Raji (cell line): ENCODE data around the gene CACNA1C.

ENCODE experiments used
- POLR2A ChIP-seq: IDR thresholded peaks from 2 replicates; pipeline ENCODE4 v1.6.1; 2011; ENCODE audit warnings: low read depth, low read length, control low read depth; ENCODE audit not compliant: insufficient read depth

Gene CACNA1C

DNA sequence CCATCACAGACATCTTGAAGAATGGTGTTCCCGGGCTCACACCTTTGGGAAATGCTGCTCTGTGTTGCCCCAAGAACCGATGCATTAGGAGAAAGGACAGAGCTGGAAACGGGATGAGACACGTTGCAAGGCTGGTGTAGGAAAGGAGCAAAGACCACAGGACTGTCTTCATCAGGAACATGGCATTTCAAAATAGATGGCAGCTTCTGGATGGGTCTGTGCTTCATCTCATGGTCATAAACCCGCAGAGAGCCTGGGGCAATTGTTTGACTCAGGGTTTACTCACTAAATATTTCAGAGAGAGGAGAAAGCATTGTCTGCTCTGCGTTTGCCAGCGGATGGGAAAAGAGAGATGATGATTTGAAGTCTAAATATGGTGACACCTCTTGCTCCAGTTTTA lies 76.3 kb downstream of the CACNA1C start:
- TF ChIP-seq POLR2A = no peak

DNA sequence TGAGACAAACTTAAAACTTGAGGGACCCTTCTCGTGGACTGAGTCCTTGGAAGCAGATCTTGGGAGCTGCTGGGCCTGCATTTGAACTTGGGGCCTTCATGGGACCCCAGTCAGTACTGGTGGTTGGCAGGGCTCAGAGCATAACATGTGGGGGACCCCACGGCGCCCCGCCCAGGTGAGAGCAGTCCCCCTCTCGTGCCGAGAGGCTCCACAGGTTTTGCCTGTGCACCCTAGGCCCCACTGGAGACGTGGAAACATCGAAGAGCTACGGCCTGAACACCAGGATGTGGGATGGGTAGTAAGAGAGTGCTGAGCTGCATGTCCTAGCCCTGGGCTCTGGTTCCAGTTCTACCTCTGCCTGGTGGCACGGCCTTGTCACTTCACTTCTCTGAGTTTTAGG lies 84.1 kb downstream of the CACNA1C start:
- TF ChIP-seq POLR2A = no peak

DNA sequence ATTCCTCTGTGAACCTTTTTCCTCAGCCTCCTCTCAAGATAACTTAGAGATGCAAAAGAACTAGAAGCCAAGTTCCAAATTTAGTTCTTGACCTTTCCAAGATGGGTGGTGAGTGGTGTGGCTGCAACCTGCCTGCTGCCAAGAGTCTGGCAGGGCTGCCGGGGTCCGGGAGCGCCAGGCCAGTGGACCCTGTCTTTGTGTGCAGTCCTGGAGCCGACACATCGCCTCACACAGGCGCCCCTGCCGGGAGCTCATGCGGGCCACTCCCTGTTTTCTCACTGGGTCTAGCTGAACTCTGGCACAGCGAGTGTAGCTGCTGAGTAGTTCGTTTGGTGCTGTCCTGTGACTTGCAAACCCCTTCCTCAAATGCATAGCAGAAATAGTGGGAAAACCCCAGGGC lies 84.9 kb downstream of the CACNA1C start:
- no peak for TF ChIP-seq POLR2A

DNA sequence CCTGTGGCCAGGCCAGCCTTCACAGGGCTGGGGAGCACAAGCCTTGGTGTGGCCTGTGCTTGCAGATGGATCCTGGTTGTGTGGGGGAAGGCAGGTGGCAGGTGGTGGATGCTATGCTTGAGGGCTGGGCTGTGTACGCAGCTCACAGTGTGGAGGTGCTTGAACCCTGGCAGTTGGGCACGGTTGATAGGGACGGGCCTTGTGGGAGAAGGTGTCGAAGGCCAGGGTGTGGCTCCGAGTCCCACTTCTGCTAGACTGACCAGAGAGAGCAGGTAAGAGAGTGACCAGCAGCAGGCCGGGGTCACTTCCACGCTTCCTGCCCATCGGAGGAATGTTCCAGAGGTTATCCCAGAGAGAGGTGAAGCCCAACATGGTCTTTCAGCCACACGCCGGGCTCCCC lies 85.5 kb downstream of the CACNA1C start:
- TF ChIP-seq POLR2A = no peak

DNA sequence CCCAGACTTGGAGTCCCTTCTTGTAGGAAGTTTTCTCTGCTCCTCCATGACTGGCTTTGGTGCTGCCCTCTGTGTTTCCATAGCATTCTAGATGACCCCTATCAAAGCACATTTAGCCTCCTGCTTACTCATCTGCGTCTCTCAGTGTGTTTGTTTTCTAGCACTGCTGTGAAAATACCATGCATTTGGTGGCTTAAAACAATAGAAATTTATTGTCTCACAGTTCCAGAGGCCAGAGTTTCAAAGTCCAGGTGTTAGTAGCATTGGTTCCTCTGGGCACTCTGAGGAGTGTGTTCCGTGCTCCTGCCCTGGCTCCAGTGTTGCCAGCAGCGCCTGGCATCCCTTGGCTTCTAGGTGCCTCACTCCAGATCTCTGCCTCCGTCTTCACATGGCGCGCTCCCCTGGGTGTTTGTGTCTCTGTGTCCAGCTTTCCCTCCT lies 86.1 kb downstream of the CACNA1C start:
- TF ChIP-seq POLR2A = no peak

DNA sequence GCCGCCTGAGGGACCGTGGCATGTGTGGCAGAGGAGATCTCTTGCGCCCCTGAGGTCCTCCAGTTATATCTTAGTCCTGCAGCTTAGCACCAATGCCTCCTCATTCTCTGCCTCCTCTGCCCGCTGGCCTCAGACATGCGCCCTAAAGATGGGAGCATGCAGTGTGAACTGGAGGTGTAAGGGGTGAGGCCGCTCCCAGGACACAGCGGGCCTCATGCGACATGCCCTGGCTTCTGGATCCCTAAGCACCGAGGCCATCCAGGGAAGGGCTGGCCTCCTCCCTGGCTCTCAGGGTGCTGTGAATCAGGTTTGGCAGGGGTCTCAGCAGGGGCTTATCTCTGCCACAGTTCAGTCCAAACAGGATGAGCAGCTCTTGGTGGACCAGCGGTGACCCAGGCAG lies 86.9 kb downstream of the CACNA1C start:
- no peak for TF ChIP-seq POLR2A

DNA sequence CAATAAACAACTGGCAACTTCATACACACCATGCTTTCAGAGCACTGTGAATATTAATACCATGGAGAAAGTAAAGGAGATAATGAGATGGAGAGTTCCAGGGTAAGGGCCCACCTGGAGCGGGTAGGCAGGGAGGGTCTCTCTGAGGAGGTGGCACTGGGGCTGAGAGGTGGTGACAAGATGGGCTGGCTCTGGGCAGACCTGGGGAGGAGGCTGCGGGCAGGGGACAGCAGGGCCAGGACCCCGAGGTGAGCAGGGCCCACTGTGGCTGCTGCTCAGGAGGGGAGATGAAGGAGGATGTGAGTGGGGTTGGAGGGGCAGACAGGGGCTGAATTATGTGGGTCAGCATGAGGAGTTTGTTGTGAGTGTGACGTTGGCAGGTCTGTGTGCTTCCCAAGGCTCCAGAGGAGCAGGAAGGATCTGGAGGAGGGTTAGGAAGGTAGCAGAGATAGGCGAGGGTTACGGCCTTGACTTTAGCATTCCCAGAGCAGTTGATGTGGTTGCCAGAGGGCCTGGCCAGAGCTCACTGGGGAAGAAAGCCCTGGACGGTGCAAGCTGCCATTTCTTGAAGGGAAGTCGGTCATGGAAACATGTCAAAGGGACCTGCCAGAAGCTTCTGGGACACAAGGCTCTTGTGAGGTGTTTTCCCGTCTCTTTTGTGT lies 88.2 kb downstream of the CACNA1C start:
- TF ChIP-seq POLR2A = no peak

DNA sequence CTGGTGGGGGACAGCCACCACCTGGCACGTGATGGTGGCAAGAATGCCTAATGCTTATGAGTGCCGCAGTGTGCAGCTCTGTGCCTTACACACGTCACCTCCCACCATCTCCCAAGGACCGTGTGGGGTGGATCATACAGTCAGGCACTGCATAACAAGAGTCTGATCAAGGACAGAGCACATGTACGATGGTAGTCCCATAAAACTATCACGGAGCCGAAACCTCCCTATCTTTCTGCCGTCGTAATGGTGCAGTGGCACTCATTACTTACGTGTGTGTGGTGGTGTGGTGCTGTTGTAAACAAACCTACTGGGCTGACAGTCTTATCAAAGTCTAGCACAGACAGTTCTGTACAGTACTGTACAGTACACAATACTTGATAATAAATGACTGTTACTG lies 89.3 kb downstream of the CACNA1C start:
- no peak for TF ChIP-seq POLR2A

DNA sequence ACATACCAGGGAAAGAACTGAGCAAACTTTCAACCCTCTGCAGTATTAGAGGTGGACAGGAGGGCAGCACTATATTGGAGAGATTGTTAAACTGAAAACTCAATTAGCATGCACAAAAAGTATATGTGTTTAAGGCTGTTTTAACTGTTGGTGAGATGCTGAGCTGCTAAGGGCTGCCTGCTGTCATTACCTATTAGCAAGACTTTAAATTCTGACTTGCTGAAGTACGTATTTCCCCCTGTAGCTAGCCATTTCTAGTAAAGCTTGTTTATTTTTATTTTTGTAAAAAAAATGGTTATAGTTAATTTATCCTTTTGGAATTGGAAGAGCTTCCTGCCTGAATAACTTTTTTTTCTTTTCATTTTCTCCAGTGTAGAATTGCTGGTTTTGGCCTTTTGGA lies 92.2 kb downstream of the CACNA1C start:
- no peak for TF ChIP-seq POLR2A

DNA sequence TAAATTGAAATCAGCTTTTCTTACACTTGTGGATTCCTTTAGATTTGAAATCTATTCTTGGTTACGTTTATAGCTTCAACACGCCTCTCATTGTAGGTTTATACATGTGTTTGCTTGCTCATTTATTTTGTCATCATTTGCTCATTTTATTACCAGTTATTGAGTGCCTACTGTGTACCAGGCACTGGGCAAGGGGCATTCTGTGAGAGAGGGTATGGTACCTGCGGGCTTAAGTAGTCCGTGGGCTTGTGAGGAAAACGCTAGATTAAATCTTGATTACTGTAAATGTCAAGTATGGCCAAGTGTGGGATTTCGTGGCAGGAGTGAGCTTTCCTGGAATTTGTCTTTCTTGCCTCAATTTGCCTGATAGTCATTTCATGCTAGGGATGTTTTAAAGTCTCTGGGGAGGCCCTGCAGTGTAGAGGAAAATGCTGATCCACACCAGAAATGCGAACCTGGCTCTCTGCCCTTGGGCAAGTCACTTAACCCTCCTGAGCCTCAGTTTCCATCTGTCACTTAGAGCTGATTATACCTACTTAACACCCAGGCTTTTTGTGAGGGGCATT lies 92.7 kb downstream of the CACNA1C start:
- TF ChIP-seq POLR2A = no peak

DNA sequence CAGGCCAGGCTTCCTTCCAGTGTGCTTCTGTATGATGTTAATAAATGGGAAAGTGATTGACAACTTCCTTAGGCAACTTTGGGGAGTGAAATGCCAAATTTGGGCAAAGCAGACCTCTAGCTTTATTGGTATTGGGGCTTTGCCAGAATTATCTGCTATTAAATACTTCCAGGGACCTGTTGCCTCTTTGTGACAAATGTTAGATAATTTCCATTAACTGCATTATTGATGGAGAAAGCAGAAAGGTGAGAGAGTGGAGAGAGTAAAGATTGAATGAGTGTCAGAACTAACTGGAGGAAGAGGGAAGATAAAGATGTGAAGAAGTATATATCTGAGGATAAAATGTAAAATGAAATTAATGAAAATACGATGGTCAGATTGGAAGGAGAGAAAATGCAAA lies 94.5 kb downstream of the CACNA1C start:
- TF ChIP-seq POLR2A = no peak

DNA sequence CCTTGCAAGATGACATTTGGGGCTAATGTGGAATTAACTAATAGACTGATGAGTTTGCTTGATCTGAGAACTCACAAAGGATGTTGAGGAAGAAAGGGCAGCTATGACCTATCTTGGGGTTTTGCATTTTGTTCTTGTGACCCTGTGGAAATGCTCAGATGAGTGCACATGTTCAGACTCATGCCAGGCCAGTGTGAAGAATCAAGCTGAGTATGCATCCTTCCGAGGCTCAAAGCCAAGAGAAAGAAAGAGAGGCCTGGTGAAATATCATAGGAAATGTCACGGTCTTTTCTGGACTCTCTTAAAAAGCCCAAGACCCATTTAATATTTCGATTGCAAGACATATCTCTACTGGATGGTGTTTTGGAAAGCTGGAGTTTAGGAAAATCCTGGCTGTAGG lies 96.3 kb downstream of the CACNA1C start:
- TF ChIP-seq POLR2A = no peak

DNA sequence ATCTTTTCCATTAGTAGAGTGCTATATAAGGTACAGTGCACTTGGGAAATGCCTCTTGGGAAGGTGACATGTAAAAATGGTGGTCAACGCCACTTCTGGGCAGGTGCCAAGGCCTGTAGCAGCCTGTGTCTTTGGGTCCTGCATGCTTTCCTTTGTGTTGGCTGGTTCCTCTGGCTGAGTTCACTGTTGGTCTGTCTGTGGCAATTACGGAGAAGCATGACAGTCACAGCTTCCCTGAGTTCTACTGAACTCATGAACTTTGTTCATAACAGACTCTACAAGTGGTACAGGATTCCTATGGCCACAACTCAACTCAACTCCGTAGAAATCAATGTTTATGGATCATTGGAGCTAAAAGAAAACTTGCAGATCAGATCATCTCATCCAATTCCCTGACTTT lies 98.0 kb downstream of the CACNA1C start:
- no peak for TF ChIP-seq POLR2A

DNA sequence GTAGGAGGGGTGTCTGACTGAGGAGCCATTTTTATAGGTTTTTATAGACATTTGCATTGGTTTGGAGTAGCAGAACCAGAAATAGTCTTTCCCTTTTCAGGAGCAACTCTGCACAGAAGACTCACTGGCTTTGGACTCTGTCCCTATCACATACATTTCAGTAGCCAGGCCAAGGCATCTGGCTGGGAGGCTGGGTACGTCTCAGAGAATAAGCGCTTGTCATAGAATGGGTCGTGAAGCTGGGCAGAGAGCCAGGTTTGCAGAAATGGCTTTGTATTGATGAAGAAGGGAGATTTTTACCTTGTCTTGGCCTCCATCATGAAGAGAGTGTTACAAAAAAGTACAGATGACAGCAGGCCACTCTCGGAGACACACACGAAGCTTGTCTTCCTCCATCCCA lies 98.6 kb downstream of the CACNA1C start:
- TF ChIP-seq POLR2A = no peak

DNA sequence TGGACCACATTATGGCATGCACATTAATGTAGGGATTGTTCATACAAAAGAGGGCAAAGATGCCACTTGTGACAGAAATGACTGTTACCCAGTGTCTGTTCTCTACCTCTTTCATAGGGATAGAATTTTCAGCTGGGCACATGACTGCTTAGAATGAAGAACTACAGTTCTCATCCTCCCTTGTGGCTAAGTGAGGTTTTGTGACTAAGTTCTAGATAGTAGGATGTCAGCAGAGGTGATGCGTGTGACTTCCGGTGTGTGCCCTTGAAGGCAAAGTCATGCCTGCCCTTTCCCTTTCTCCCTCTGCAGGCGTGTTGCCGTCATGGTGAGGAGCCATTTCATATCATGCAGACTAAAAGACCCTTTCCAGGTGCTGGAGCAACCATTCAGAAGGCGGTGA lies 99.3 kb downstream of the CACNA1C start:
- TF ChIP-seq POLR2A = no peak

DNA sequence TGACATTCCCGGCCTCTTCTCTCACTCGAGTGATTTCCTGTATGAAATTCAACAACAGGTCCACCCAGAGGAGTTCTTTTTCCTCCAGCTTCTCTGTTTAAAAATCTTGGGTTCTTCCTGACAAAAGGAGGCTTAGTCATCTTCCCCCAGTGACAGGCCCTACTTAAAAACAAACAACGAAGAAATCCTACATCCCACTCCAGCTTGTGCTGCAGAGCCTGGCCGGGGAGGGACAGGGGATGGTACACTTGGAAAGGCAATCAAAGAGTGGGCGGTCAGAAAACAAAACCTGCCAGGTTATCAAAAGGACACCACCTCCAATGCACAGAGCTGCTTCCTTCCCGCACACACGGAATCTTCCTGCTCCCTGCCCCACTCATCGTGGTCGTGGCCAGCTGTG lies 101.3 kb downstream of the CACNA1C start:
- no peak for TF ChIP-seq POLR2A

DNA sequence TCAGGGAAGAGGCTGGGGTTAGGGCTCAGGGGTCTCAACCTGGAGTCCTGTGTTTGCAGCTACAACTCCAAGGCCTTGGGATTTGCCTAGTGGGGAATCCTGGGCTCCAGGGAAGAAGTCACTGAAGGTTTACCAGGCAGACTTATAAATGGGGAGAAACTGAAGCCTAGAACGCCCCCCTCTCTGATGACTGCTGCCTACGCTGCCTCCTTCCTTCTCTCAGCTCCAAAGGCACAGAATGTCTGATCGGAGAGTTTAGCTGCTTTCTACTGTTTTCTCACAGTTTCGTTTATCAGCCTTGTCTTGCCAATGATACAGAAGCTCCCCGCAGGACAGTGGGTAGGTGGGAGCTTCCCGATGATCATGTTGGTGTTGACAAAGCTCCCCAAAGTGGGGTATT lies 101.7 kb downstream of the CACNA1C start:
- no peak for TF ChIP-seq POLR2A
